HG03432 (cell line): Measurements from ENCODE around the gene AK2.
"Not testable (repeated sequence)": the region's sequence is repeated elsewhere in the genome, so short reads cannot be mapped to it uniquely, and the experiment has no call there.

Experiments used
- ATAC-seq: cut with Tn5 transposase; IDR thresholded peaks from one replicate; pipeline ENCODE4 v1.9.1; 2021; ENCODE audit warnings: mild to moderate bottlenecking, moderate library complexity; ENCODE audit not compliant: unreplicated experiment

The AK2 gene

GRCh38 chr1:33036526-33037503 is at the start of gene AK2:
TSS of gene AK2 (minus strand) at chr1:33036883. CDS start at chr1:33036828, 55 bp downstream.
- peak; percentile 98 for ATAC-seq

- ATAC-seq, result no peak
Measured at GRCh38 chr1:33086384-33086850, 49.7 kb upstream of the AK2 start.

GRCh38 chr1:33085332-33085731 is 48.6 kb upstream of the AK2 start:
- ATAC-seq, result no peak

GRCh38 chr1:33082575-33083108 is 46.0 kb upstream of the AK2 start:
- no peak for ATAC-seq

GRCh38 chr1:33081554-33082305 is 45.0 kb upstream of the AK2 start:
- ATAC-seq, result no peak

- ATAC-seq, result peak; percentile 98
Measured at GRCh38 chr1:33080885-33081553, 44.3 kb upstream of the AK2 start, which contains the start of gene AZIN2. TSS of gene AZIN2 (plus strand) at chr1:33081153. CDS start at chr1:33082250, 1,097 bp downstream.

- no peak for ATAC-seq
Measured at GRCh38 chr1:33080373-33080772, 43.7 kb upstream of the AK2 start.

GRCh38 chr1:33078030-33078591 is 41.4 kb upstream of the AK2 start:
- ATAC-seq, result no peak

GRCh38 chr1:33074193-33074945 is 37.7 kb upstream of the AK2 start:
- ATAC-seq, result no peak

GRCh38 chr1:33072707-33073106 is 36.0 kb upstream of the AK2 start:
- no peak for ATAC-seq

- no peak for ATAC-seq
Measured at GRCh38 chr1:33070628-33071027, 33.9 kb upstream of the AK2 start.

- not testable (repeated sequence) for ATAC-seq
Measured at GRCh38 chr1:33068108-33068507, 31.4 kb upstream of the AK2 start.

- ATAC-seq, result not testable (repeated sequence)
Measured at GRCh38 chr1:33066477-33066876, 29.8 kb upstream of the AK2 start.

GRCh38 chr1:33065301-33065700 is 28.6 kb upstream of the AK2 start:
- ATAC-seq, result no peak

- ATAC-seq, result not testable (repeated sequence)
Measured at GRCh38 chr1:33064284-33064683, 27.6 kb upstream of the AK2 start.

- ATAC-seq, result no peak
Measured at GRCh38 chr1:33061834-33062233, 25.2 kb upstream of the AK2 start.

- ATAC-seq, result no peak
Measured at GRCh38 chr1:33060579-33061083, 23.9 kb upstream of the AK2 start.

- ATAC-seq, result no peak
Measured at GRCh38 chr1:33057095-33057494, 20.4 kb upstream of the AK2 start.

- no peak for ATAC-seq
Measured at GRCh38 chr1:33056426-33056825, 19.7 kb upstream of the AK2 start.
